ENCODE results near the gene INSC. TPM values are rescaled to one million over a fixed set of nuclear protein-coding genes. Genes with fewer than 3 reads are reported as not detected.

INSC gene
- total RNA-seq, 1 donor from 2014 or later, result 0.23 TPM

DNA sequence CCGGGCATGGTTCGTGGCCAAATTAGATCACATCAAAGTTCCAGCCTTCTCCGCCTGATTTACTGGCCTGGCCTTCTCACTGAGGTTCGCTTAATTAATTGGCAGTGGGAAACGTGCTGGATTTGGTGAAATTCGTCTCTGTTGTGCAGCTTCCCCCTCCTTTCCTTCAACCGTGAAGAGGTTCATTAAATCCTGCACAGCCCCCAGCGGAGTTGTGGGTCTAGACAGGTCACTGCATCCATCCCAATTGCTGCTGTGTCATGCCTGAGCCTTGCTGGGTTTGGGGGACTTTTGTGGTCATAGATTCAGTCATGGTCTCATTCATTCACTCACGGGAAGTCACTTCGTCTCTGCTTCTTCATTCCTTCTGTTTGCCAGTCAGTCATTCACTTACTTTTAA, 90.0 kb downstream of the INSC start:
- H3K4me1 Mint-ChIP-seq (ENCODE audit: unreplicated experiment), result peaks cover 3% of the 10 kb centered on the region
- no peak overlapping the region for H3K27ac Mint-ChIP-seq (ENCODE audit: unreplicated experiment)
- H3K4me3 Mint-ChIP-seq (ENCODE audit: unreplicated experiment), result no peak overlapping the region
- no peaks in the 10 kb centered on the region for H3K36me3 Mint-ChIP-seq (ENCODE audit: low read depth, unreplicated experiment)
- no peak for TF ChIP-seq CTCF (IDR thresholded peaks at IDR 0.05; ENCODE audit: unreplicated experiment)
- no peak for DNase-seq (ENCODE audit: low spot score)
- no peaks in the 10 kb centered on the region for H3K9me3 Mint-ChIP-seq (ENCODE audit: unreplicated experiment)
- peaks cover 12% of the 10 kb centered on the region for H3K27me3 Mint-ChIP-seq (ENCODE audit: unreplicated experiment)

DNA sequence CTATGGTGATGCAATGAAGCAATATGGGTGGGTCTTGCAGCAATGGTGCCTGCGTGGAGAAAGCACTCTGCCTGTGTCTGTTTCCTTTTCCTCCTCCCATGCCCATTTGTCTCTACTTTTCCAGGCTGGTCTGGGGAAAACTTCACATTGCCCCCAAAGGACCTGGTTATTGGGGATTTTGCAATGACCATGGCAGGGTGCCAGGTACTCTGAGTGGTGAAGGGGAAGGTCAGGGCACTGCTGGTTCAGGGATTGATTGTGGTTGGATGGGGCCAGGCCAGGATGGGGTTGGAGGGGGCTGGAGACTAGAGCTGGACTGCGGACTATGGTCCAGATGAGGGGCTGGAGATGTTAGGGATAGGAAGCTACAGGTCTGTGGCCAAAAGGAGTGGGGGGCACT, 92.1 kb downstream of the INSC start:
- Mint-ChIP-seq H3K9me3 (ENCODE audit: unreplicated experiment) (no peaks in the 10 kb centered on the region), H3K27ac (ENCODE audit: unreplicated experiment) (no peak overlapping the region), H3K4me1 (ENCODE audit: unreplicated experiment) (peaks cover 3% of the 10 kb centered on the region), H3K4me3 (ENCODE audit: unreplicated experiment) (no peak overlapping the region), H3K36me3 (ENCODE audit: low read depth, unreplicated experiment) (no peaks in the 10 kb centered on the region), H3K27me3 (ENCODE audit: unreplicated experiment) (peaks cover 8% of the 10 kb centered on the region)
- DNase-seq (ENCODE audit: low spot score), result no peak
- TF ChIP-seq CTCF (IDR thresholded peaks at IDR 0.05; ENCODE audit: unreplicated experiment), result no peak

DNA sequence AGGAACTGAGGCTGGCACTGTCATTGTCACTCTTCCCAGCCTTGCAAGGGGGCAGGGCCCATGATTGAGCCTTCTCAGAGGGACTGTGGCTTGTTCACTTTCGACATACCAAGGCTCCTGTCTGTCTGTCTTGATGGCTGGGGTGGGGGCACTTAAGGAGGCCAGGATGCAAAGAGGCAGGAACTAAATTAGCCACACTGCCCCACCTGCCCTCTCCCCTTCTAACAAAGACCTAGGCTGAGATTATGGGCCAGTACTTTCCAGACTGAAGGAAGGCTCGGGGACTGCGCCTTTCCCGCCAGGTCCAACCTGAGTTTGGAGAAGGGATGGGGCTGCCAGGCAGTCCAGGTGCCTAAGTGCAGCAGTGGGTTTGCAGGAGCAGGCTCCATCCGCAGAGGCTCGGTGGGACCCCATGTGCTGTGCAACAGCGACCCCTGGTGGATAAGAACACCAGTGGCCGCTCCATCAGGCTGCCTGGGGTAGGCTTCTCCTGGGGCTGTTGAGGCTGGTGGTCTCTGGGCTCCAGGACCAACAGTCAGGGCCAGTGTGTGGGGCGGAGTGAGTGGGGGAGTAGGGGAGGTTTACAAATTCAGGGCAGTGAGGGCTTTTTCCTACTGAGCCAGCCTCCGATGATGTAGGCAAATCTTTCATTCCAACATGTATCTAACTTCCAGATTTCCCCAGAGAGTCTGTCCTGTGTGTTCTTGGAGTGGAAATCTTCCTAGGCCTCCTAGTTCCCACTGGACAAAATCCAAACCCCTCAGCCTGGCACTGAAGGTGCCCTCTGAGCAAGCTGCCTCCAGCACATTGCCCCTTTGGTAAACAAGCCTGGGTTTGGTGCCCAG, 93.9 kb downstream of the INSC start:
- peak; percentile 92 for TF ChIP-seq CTCF (IDR thresholded peaks at IDR 0.05; ENCODE audit: unreplicated experiment)
- peak; percentile 90 for DNase-seq (ENCODE audit: low spot score)
- H3K27ac Mint-ChIP-seq (ENCODE audit: unreplicated experiment), result no peak overlapping the region
- no peaks in the 10 kb centered on the region for H3K36me3 Mint-ChIP-seq (ENCODE audit: low read depth, unreplicated experiment)
- no peaks in the 10 kb centered on the region for H3K9me3 Mint-ChIP-seq (ENCODE audit: unreplicated experiment)
- peaks cover 6% of the 10 kb centered on the region for H3K27me3 Mint-ChIP-seq (ENCODE audit: unreplicated experiment)
- H3K4me1 Mint-ChIP-seq (ENCODE audit: unreplicated experiment), result no peaks in the 10 kb centered on the region
- no peak overlapping the region for H3K4me3 Mint-ChIP-seq (ENCODE audit: unreplicated experiment)

- Mint-ChIP-seq H3K27ac (ENCODE audit: unreplicated experiment) (no peak overlapping the region), H3K4me1 (ENCODE audit: unreplicated experiment) (no peaks in the 10 kb centered on the region), H3K9me3 (ENCODE audit: unreplicated experiment) (no peaks in the 10 kb centered on the region), H3K4me3 (ENCODE audit: unreplicated experiment) (no peak overlapping the region), H3K36me3 (ENCODE audit: low read depth, unreplicated experiment) (no peaks in the 10 kb centered on the region), H3K27me3 (ENCODE audit: unreplicated experiment) (peaks cover 3% of the 10 kb centered on the region)
- TF ChIP-seq CTCF (IDR thresholded peaks at IDR 0.05; ENCODE audit: unreplicated experiment), result no peak
- no peak for DNase-seq (ENCODE audit: low spot score)
Measured at GRCh38 chr11:15212876-15213275, 98.2 kb downstream of the INSC start.

GRCh38 chr11:15213471-15214231, 98.9 kb downstream of the INSC start:
- Mint-ChIP-seq H3K36me3 (ENCODE audit: low read depth, unreplicated experiment) (no peaks in the 10 kb centered on the region), H3K27ac (ENCODE audit: unreplicated experiment) (no peak overlapping the region), H3K4me3 (ENCODE audit: unreplicated experiment) (no peak overlapping the region), H3K27me3 (ENCODE audit: unreplicated experiment) (peaks cover 3% of the 10 kb centered on the region), H3K9me3 (ENCODE audit: unreplicated experiment) (no peaks in the 10 kb centered on the region), H3K4me1 (ENCODE audit: unreplicated experiment) (no peaks in the 10 kb centered on the region)
- TF ChIP-seq CTCF (IDR thresholded peaks at IDR 0.05; ENCODE audit: unreplicated experiment), result no peak
- DNase-seq (ENCODE audit: low spot score), result no peak
